ENCODE data around the gene ADSS2.
"Not testable (repeated sequence)": the region's sequence is repeated elsewhere in the genome, so short reads cannot be mapped to it uniquely, and the experiment has no call there.

ADSS2 gene

GRCh38 chr1:244367399-244368114, 84.2 kb downstream of the ADSS2 start:
- Histone ChIP-seq H3K27ac (ENCODE audit: low read depth, low read length) (no peak overlapping the region), H3K9ac (ENCODE audit: low read length) (no peak overlapping the region), H3K9me3 (ENCODE audit: insufficient read depth, low read depth, low read length) (no peaks in the 10 kb centered on the region), H2BK5ac (ENCODE audit: low read depth, low read length, poor library complexity) (no peak overlapping the region), H3K23ac (ENCODE audit: low read length) (no peak overlapping the region), H3K18ac (ENCODE audit: low read length) (peak overlapping the region; percentile 67), H4K91ac (ENCODE audit: low read depth, low read length) (peak overlapping the region; percentile 50), H3K4me2 (ENCODE audit: low read length) (no peak overlapping the region), H4K12ac (ENCODE audit: low read depth, low read length) (peak overlapping the region; percentile 40), H3K36me3 (ENCODE audit: control insufficient read depth in 1 of 2, insufficient read depth in 2 of 2, low read length in 2 of 2) (peaks cover 1 to 2% of the 10 kb centered on the region in 2 experiments), H3K4me3 (ENCODE audit: low read depth, low read length) (no peak overlapping the region), H4K8ac (ENCODE audit: low read depth, low read length) (peak overlapping the region; percentile 46), H3K79me2 (ENCODE audit: control insufficient read depth, insufficient read depth, low read length, poor library complexity) (peaks cover 2% of the 10 kb centered on the region), H2AFZ (ENCODE audit: insufficient read depth, low read length, poor library complexity) (no peak overlapping the region), H3K27me3 (ENCODE audit: insufficient read depth, low read length) (no peaks in the 10 kb centered on the region), H3K79me1 (ENCODE audit: low read length) (peaks cover under 1% of the 10 kb centered on the region), H2BK120ac (ENCODE audit: insufficient read depth, low read length, poor library complexity) (peak overlapping the region; percentile 39), H2BK12ac (ENCODE audit: low read length) (no peak overlapping the region), H3K14ac (ENCODE audit: low read length) (peak overlapping the region; percentile 35), H3K4ac (ENCODE audit: low read depth, low read length) (no peak overlapping the region), H3K4me1 (ENCODE audit: control insufficient read depth in 1 of 2, insufficient read depth in 2 of 2, low read length in 2 of 2) (peaks cover 5 to 8% of the 10 kb centered on the region in 2 experiments), H2AK5ac (ENCODE audit: low read length) (peak overlapping the region; percentile 32)
- no peak for DNase-seq
- no CpG with 5 or more reads among the region's 18 CpGs for WGBS (ENCODE audit: extremely low coverage, insufficient coverage, insufficient read length)

DNA sequence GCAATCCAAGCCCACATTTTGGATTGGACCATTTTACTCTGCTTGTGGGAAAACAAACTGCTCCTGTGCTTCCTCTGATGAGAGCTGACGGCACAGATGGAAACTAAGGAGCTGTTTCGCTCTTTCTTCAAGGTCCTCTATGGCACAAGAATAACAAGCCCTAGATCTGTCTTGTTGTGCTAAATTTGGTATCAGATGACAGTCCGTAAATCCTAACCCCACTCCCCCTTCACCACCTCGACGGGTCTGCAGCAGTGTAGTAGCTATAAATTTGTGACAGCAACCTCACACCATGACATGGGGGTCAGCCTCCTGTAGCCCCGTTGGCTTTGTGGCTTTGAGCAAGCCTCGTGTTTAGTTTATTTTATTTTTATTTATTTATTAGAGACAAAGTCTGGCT, 85.9 kb downstream of the ADSS2 start:
- Histone ChIP-seq H3K27me3 (ENCODE audit: insufficient read depth, low read length) (no peaks in the 10 kb centered on the region), H2BK12ac (ENCODE audit: low read length) (no peak overlapping the region), H3K23ac (ENCODE audit: low read length) (no peak overlapping the region), H3K79me1 (ENCODE audit: low read length) (peaks cover 8% of the 10 kb centered on the region), H2AK5ac (ENCODE audit: low read length) (no peak overlapping the region), H3K18ac (ENCODE audit: low read length) (no peak overlapping the region), H3K9me3 (ENCODE audit: insufficient read depth, low read depth, low read length) (no peaks in the 10 kb centered on the region), H4K8ac (ENCODE audit: low read depth, low read length) (no peak overlapping the region), H2BK120ac (ENCODE audit: insufficient read depth, low read length, poor library complexity) (no peak overlapping the region), H3K4me2 (ENCODE audit: low read length) (no peak overlapping the region), H4K91ac (ENCODE audit: low read depth, low read length) (no peak overlapping the region), H3K79me2 (ENCODE audit: control insufficient read depth, insufficient read depth, low read length, poor library complexity) (peaks cover 2% of the 10 kb centered on the region), H3K36me3 (ENCODE audit: control insufficient read depth in 1 of 2, insufficient read depth in 2 of 2, low read length in 2 of 2) (peaks cover 1 to 2% of the 10 kb centered on the region in 2 experiments), H4K12ac (ENCODE audit: low read depth, low read length) (no peak overlapping the region), H3K4ac (ENCODE audit: low read depth, low read length) (no peak overlapping the region), H3K4me3 (ENCODE audit: low read depth, low read length) (no peak overlapping the region), H3K4me1 (ENCODE audit: control insufficient read depth in 1 of 2, insufficient read depth in 2 of 2, low read length in 2 of 2) (peaks cover 5 to 10% of the 10 kb centered on the region in 2 experiments), H2AFZ (ENCODE audit: insufficient read depth, low read length, poor library complexity) (no peak overlapping the region), H2BK5ac (ENCODE audit: low read depth, low read length, poor library complexity) (no peak overlapping the region), H3K14ac (ENCODE audit: low read length) (no peak overlapping the region), H3K9ac (ENCODE audit: low read length) (no peak overlapping the region), H3K27ac (ENCODE audit: low read depth, low read length) (no peak overlapping the region)
- DNase-seq = no peak
- WGBS (ENCODE audit: extremely low coverage, insufficient coverage, insufficient read length) = no CpG with 5 or more reads among the region's 7 CpGs

- not testable (repeated sequence) for H4K91ac ChIP-seq (ENCODE audit: low read depth, low read length); H2AK5ac ChIP-seq (ENCODE audit: low read length); H3K4me3 ChIP-seq (ENCODE audit: low read depth, low read length); H2BK5ac ChIP-seq (ENCODE audit: low read depth, low read length, poor library complexity); H2BK12ac ChIP-seq (ENCODE audit: low read length); DNase-seq; H3K14ac ChIP-seq (ENCODE audit: low read length); H3K4ac ChIP-seq (ENCODE audit: low read depth, low read length); H3K18ac ChIP-seq (ENCODE audit: low read length); H3K4me2 ChIP-seq (ENCODE audit: low read length); H2AFZ ChIP-seq (ENCODE audit: insufficient read depth, low read length, poor library complexity); H3K27me3 ChIP-seq (ENCODE audit: insufficient read depth, low read length); H3K27ac ChIP-seq (ENCODE audit: low read depth, low read length); H3K9me3 ChIP-seq (ENCODE audit: insufficient read depth, low read depth, low read length); H4K12ac ChIP-seq (ENCODE audit: low read depth, low read length); H3K23ac ChIP-seq (ENCODE audit: low read length); H2BK120ac ChIP-seq (ENCODE audit: insufficient read depth, low read length, poor library complexity); H3K79me1 ChIP-seq (ENCODE audit: low read length); H3K36me3 ChIP-seq (ENCODE audit: control insufficient read depth in 1 of 2, insufficient read depth in 2 of 2, low read length in 2 of 2); H3K9ac ChIP-seq (ENCODE audit: low read length); H4K8ac ChIP-seq (ENCODE audit: low read depth, low read length); H3K79me2 ChIP-seq (ENCODE audit: control insufficient read depth, insufficient read depth, low read length, poor library complexity)
- H3K4me1 ChIP-seq (ENCODE audit: control insufficient read depth in 1 of 2, insufficient read depth in 2 of 2, low read length in 2 of 2) = peaks cover 5 to 10% of the 10 kb centered on the region in 2 experiments
- no CpG with 5 or more reads among the region's 6 CpGs for WGBS (ENCODE audit: extremely low coverage, insufficient coverage, insufficient read length)
These were observed 86.4 kb downstream of the ADSS2 start for GRCh38 chr1:244365262-244365661.

- Histone ChIP-seq H3K18ac (ENCODE audit: low read length) (no peak overlapping the region), H3K27me3 (ENCODE audit: insufficient read depth, low read length) (no peaks in the 10 kb centered on the region), H3K4me2 (ENCODE audit: low read length) (peak overlapping the region; percentile 52), H4K8ac (ENCODE audit: low read depth, low read length) (peak overlapping the region; percentile 21), H3K9me3 (ENCODE audit: insufficient read depth, low read depth, low read length) (no peaks in the 10 kb centered on the region), H2BK5ac (ENCODE audit: low read depth, low read length, poor library complexity) (peak overlapping the region; percentile 22), H4K91ac (ENCODE audit: low read depth, low read length) (peak overlapping the region; percentile 29), H3K36me3 (ENCODE audit: control insufficient read depth in 1 of 2, insufficient read depth in 2 of 2, low read length in 2 of 2) (peaks cover 1 to 2% of the 10 kb centered on the region in 2 experiments), H3K79me2 (ENCODE audit: control insufficient read depth, insufficient read depth, low read length, poor library complexity) (peaks cover 2% of the 10 kb centered on the region), H4K12ac (ENCODE audit: low read depth, low read length) (no peak overlapping the region), H3K23ac (ENCODE audit: low read length) (no peak overlapping the region), H3K4ac (ENCODE audit: low read depth, low read length) (no peak overlapping the region), H3K4me3 (ENCODE audit: low read depth, low read length) (no peak overlapping the region), H2AK5ac (ENCODE audit: low read length) (no peak overlapping the region), H3K27ac (ENCODE audit: low read depth, low read length) (peak overlapping the region; percentile 92), H2BK120ac (ENCODE audit: insufficient read depth, low read length, poor library complexity) (peak overlapping the region; percentile 16), H3K14ac (ENCODE audit: low read length) (peak overlapping the region; percentile 36), H2AFZ (ENCODE audit: insufficient read depth, low read length, poor library complexity) (no peak overlapping the region), H3K9ac (ENCODE audit: low read length) (no peak overlapping the region), H3K4me1 (ENCODE audit: control insufficient read depth in 1 of 2, insufficient read depth in 2 of 2, low read length in 2 of 2) (peaks cover 5 to 9% of the 10 kb centered on the region in 2 experiments), H2BK12ac (ENCODE audit: low read length) (peak overlapping the region; percentile 67), H3K79me1 (ENCODE audit: low read length) (peaks cover 8% of the 10 kb centered on the region)
- no CpG with 5 or more reads among the region's 3 CpGs for WGBS (ENCODE audit: extremely low coverage, insufficient coverage, insufficient read length)
- DNase-seq = no peak
These were observed 89.2 kb downstream of the ADSS2 start for GRCh38 chr1:244362476-244362875.

Data from trophoblast cell (in vitro differentiated cells and primary cell).